Stomach (tissue), 9 donors: ENCODE data around the gene SCG2. TPM values are rescaled to one million over a fixed set of nuclear protein-coding genes. Genes with fewer than 3 reads are reported as not detected.

Experiments used
- DNase-seq, 2 donors: peaks; one replicate each; pipeline versions ENCODE4 v3.0.0 to v3.0.0-alpha.2; 2013 to 2019
- H3K27ac ChIP-seq, 5 donors: fragments of 200-600 bp in 4 of 5; sonication (generic) in 4 of 5; one replicate each; pipeline ENCODE4 v1.5.1; 2013 to 2019; ENCODE audit warnings: mild to moderate bottlenecking in 1 of 5, moderate library complexity in 1 of 5
- H3K27me3 ChIP-seq, 3 donors: fragments of 200-600 bp; sonication (generic); one replicate each; pipeline ENCODE4 v1.5.1; 2017 to 2019; ENCODE audit warnings: mixed run types in 1 of 3
- H3K36me3 ChIP-seq, 4 donors: fragments of 200-600 bp; sonication (generic); 1 replicate in 3 of 4; 2 replicates in 1 of 4; pipeline ENCODE4 v1.5.1; 2016 to 2019
- H3K4me1 ChIP-seq, 4 donors: fragments of 200-600 bp; sonication (generic); one replicate each; pipeline ENCODE4 v1.5.1; 2016 to 2019
- H3K4me3 ChIP-seq, 4 donors: fragments of 200-600 bp; sonication (generic) in 3 of 4; one replicate each; pipeline ENCODE4 v1.5.1; 2016 to 2019; ENCODE audit warnings: mild to moderate bottlenecking in 1 of 4
- H3K9me3 ChIP-seq, 4 donors: fragments of 200-600 bp; sonication (generic); one replicate each; pipeline ENCODE4 v1.5.1; 2016 to 2019
- CTCF ChIP-seq, 7 experiments: fragments of 450-650 bp in 4 of 7; fragments of 200-600 bp in 3 of 7; sonication (generic) in 3 of 7; IDR thresholded peaks; one replicate each; pipeline ENCODE4 v1.5.1; 2016 to 2019; ENCODE audit warnings: antibody characterized with exemption in 7 of 7, control low read depth in 2 of 7, mild to moderate bottlenecking in 1 of 7
- EP300 ChIP-seq: sonication (generic); formaldehyde crosslinking; IDR thresholded peaks from one replicate; pipeline ENCODE4 v1.6.1; 2017; ENCODE audit warnings: antibody characterized with exemption
- POLR2A ChIP-seq, 4 donors: fragments of 450-650 bp; IDR thresholded peaks; one replicate each; pipeline ENCODE4 v1.6.1; 2016; ENCODE audit warnings: antibody characterized with exemption in 4 of 4, control low read depth in 2 of 4, mild to moderate bottlenecking in 1 of 4, moderate library complexity in 1 of 4
- POLR2AphosphoS5 ChIP-seq, 3 donors: sonication (generic); formaldehyde crosslinking; IDR thresholded peaks; one replicate each; pipeline ENCODE4 v1.6.1; 2016; ENCODE audit warnings: antibody characterized with exemption in 3 of 3
- WGBS, 5 donors: extraction: QIAGEN DNeasy Blood & Tissue Kit in 3 of 5; methylation state at CpG; one replicate each; pipeline versions ENCODE4 v1.1.5 to v1.1.7; 2013 to 2018; 5-methylcytosine and 5-hydroxymethylcytosine counted together
- intact Hi-C: fragments of 100-400 bp; cut with DNase I; formaldehyde crosslinking; loops from one replicate; pipeline ENCODE4 v1.15.1; 2023; ENCODE audit warnings: low total_unique reads
- polyA plus RNA-seq, 3 donors: library from polyadenylated mRNA; stranded (reverse); fragments of 200-250 nt; gene quantifications; one replicate each; pipeline ENCODE4 v1.2.3, GENCODE V29; 2013
- total RNA-seq, 5 donors: library from RNA; depleted of rRNA; stranded (reverse); fragments of >200 nt; gene quantifications; one replicate each; pipeline versions ENCODE4 v1.1.0 to v1.2.3, GENCODE V29; 2014 to 2016
- donor health status: healthy with polysubstance abuse.
- donor health status: Bipolar disorder and iron deficiency.
- donor health status: healthy.

Gene SCG2
- total and polyA plus RNA-seq, 8 donors: 0.58 to 11.7 (median 2.7) TPM

- no peak for TF ChIP-seq EP300
- no peak for TF ChIP-seq CTCF (IDR thresholded peaks at IDR 0.05)
- TF ChIP-seq POLR2A (IDR thresholded peaks at IDR 0.05): no peak
- TF ChIP-seq POLR2AphosphoS5 (IDR thresholded peaks at IDR 0.05): no peak
- 55 to 68% (median 65%) methylated on average over 6 of the region's 6 CpGs for WGBS, 5 donors
- peak in 1 of 2 donors; percentile 70 for DNase-seq
- intact Hi-C loops: no loop called here
- Histone ChIP-seq H3K36me3 (no peaks in the 10 kb centered on the region), H3K4me3 (no peak overlapping the region), H3K4me1 (peaks cover 0 to 15% (median 3%) of the 10 kb centered on the region in 4 donors), H3K9me3 (no peaks in the 10 kb centered on the region), H3K27ac (no peak overlapping the region), H3K27me3 (no peaks in the 10 kb centered on the region)
Observed at GRCh38 chr2:223580951-223581350, 21.2 kb downstream of the SCG2 start.

- H3K4me1 ChIP-seq: peaks cover 0 to 9% (median 0%) of the 10 kb centered on the region in 4 donors
- no peak for TF ChIP-seq CTCF (IDR thresholded peaks at IDR 0.05)
- no peak for TF ChIP-seq POLR2AphosphoS5 (IDR thresholded peaks at IDR 0.05)
- no peak for TF ChIP-seq POLR2A (IDR thresholded peaks at IDR 0.05)
- TF ChIP-seq EP300: no peak
- no peaks in the 10 kb centered on the region for H3K27me3 ChIP-seq
- DNase-seq: no peak
- H3K9me3 ChIP-seq: no peaks in the 10 kb centered on the region
- H3K36me3 ChIP-seq: no peaks in the 10 kb centered on the region
- WGBS, 5 donors: 76 to 99% (median 95%) methylated on average over 1 of the region's 1 CpG
- H3K4me3 ChIP-seq: no peak overlapping the region
- no peak overlapping the region for H3K27ac ChIP-seq
- intact Hi-C loops: no loop called here
Observed at GRCh38 chr2:223578846-223579245, 23.3 kb downstream of the SCG2 start.

- Histone ChIP-seq H3K4me1 (peaks cover 0 to 9% (median 0%) of the 10 kb centered on the region in 4 donors), H3K9me3 (no peaks in the 10 kb centered on the region), H3K4me3 (no peak overlapping the region), H3K27me3 (no peaks in the 10 kb centered on the region), H3K27ac (no peak overlapping the region), H3K36me3 (no peaks in the 10 kb centered on the region)
- intact Hi-C loops: no loop called here
- no peak for DNase-seq
- 82 to 88% (median 84%) methylated on average over 5 of the region's 5 CpGs for WGBS, 5 donors
- no peak for TF ChIP-seq POLR2A (IDR thresholded peaks at IDR 0.05)
- TF ChIP-seq EP300: no peak
- no peak for TF ChIP-seq POLR2AphosphoS5 (IDR thresholded peaks at IDR 0.05)
- TF ChIP-seq CTCF (IDR thresholded peaks at IDR 0.05): no peak
Observed at GRCh38 chr2:223576873-223577272, 25.3 kb downstream of the SCG2 start.

- intact Hi-C loops: no loop called here
- no peaks in the 10 kb centered on the region for H3K36me3 ChIP-seq
- H3K9me3 ChIP-seq: no peaks in the 10 kb centered on the region
- DNase-seq: no peak
- no peak overlapping the region for H3K27ac ChIP-seq
- no peaks in the 10 kb centered on the region for H3K4me1 ChIP-seq
- H3K27me3 ChIP-seq: no peaks in the 10 kb centered on the region
- WGBS, 5 donors: 73 to 92% (median 88%) methylated on average over 2 of the region's 2 CpGs
- no peak overlapping the region for H3K4me3 ChIP-seq
- no peak for TF ChIP-seq POLR2AphosphoS5 (IDR thresholded peaks at IDR 0.05)
- no peak for TF ChIP-seq EP300
- no peak for TF ChIP-seq POLR2A (IDR thresholded peaks at IDR 0.05)
- TF ChIP-seq CTCF (IDR thresholded peaks at IDR 0.05): no peak
Observed at GRCh38 chr2:223570784-223571183, 31.4 kb downstream of the SCG2 start.
